HL-60/S4 treated with phorbol 12-myristate 13-acetate at 8.2 ng/mL for 4 days and 3 days (cell line): ENCODE measurements around the gene SOX5.
"Not testable (repeated sequence)": the region's sequence is repeated elsewhere in the genome, so short reads cannot be mapped to it uniquely, and the experiment has no call there.

Experiments
- in situ Hi-C: fragments of 300-500 bp; cut with MboI; formaldehyde crosslinking; loops from 2 replicates; pipeline ENCODE4 v1.15.0; 2022; ENCODE audit warnings: low sequenced_read_pairs

The SOX5 gene

DNA sequence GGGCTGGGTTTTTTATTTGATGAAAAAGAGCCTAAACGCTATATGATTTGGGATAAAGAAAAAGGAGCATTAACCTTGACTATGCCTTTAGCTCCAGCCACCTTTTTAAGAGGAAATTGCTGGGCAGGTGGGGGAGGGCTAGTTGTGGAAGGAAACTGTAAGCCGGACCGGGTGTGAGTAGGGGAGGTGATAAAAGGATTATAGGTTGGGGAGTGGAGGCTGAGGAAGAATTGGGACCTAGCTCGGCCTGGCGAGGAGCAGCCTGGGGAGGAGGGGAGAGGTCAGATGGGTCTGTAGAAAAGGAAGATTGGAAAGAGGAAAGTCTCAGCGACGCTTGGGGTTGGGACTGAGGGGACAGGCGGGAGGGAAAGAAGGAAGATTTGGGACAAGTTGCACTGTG is 439.6 kb downstream of the SOX5 start:
- in situ Hi-C loops: not testable (repeated sequence)

DNA sequence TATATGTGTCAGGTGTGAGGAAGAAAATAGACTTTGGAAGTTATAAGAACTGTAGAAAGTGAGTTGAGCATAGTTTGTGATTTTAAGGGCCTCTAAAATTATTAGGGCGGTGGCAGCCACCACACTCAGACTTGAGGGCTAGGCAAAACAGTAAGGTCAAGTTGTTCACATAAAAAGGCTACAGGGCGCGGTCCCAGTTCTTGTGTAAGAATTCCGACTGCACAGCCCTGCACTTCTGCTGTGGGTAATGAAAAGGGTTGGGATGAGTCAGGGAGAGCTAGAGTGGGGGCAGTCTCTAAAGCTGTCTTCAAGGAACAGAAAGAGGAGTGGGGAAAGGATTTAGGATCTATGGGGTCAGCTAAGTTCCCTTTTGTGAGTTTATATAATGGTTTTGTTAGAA is 441.7 kb downstream of the SOX5 start:
- in situ Hi-C loops: not testable (repeated sequence)

DNA sequence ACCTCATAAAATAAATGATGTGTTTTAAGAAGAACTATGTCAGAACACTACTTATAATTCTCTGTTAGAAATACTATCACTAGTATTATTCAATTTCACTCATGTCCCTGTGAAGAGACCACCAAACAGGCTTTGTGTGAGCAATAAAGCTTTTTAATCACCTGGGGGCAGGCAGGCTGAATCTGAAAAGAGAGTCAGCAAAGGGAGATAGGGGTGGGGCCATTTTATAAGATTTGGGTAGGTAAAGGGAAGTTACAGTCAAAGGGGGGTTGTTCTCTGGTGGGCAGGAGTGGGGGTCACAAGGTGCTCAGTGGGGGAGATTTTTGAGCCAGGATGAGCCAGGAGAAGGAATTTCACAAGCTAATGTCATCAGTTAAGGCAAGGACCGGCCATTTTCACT is 443.7 kb downstream of the SOX5 start:
- in situ Hi-C loops: not testable (repeated sequence)

DNA sequence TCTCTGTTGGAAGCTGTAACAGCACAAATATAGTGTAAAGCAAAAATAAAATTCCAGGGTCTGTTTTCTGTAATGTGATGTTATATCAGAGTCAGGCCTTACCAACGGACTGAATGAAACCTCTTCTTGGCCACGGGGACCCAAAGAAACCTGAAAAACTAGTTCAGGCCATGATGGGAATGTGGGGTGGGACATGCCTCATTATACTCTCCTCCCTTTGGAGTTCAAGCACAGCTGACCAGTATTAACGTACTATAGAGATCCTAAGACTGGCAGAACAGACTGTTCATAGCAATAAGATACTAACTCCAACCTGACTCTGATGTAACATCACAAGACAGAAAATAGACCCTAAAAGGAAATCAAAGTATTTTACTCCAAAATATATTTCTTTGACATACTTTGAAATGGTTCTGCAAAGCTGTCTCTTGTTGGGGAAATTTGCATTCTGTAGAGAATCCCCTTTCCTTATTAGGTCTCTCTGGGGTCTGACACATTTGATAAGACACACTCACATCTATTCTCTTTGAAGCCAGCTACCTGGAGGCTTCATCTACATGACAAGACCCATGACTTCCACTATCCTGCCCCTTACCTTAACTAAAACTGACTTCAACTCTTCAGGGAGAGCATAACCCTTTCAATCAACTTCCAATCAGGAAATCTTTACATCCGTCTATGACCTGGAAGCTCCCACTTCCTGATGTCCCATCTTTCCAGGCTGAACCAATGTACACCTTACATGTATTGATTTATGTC is 444.6 kb downstream of the SOX5 start:
- in situ Hi-C loops: no loop called here

DNA sequence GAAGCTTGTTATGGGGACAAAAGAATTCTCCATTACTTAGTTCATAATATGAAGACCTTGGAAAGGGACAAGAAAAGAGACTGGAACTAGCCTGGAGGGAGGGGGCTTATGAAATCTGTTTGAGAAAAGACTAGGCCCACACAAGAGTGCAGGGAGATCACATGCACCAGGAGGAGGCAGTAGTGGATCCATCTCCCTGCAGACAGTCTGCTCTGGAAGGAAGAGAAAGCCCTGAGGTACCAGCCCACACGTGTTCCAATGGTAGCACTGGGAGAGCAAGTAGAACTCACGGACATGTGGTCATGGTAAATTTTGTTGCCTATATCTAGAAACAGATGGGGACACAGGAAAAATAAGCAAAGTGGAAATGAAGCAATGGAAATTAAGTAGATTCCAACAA is 445.4 kb downstream of the SOX5 start:
- in situ Hi-C loops: no loop called here

DNA sequence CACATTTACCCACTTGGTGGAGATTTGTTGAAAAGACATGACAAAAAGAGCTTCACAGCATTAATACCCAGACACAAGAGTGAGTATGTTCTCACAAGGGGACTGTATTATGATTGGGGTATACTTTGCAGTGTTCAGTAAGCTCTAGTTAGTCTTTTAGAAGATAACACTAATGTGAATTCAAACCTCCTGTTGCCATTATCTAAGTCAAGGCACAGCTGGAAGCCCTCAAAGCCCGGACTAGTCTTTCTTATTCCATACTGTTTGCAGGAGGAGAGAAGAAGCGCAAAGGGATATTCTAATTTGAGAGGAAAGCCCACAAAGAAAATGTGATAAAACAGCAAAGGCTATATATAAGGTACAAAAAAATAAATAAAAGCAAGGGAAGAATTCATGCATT is 445.9 kb downstream of the SOX5 start:
- in situ Hi-C loops: no loop called here

DNA sequence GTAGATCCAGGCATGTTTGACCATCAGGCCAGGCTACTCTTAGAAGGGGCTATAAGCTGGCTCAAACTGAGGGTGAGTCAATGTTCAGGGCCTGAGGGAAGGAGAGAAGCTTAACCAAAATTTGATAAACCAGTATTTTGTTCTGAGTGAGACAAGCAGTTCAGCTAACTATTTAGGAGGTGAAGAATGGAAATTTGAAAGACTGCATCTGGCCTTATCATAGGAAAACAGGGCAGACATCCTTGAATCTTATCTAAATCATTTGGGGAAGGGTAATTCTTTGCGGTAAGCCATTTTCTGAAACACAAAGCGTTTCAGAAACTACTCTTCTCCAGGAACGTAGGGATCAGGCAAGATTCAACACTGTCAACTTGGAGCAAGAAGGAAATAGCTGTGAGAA is 447.2 kb downstream of the SOX5 start:
- in situ Hi-C loops: no loop called here

DNA sequence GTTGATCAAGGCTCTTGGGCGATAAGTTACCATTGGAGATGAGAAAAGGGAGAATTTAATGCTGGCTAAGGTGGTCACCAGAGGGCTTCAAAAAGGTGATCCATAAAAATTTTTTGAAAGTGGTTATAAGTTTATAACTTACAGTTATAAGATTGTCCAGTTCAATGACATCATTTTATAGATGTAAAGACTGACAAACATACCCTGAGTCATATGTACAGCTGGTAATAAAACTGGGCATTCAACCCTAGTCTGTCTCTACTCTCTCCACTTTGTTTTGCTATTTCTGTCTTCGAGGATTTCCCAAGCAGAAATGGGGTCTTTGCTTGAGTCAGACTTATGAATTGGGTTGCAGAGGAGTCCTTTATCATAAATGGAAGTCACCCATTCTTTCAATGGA is 454.0 kb downstream of the SOX5 start:
- in situ Hi-C loops: no loop called here

DNA sequence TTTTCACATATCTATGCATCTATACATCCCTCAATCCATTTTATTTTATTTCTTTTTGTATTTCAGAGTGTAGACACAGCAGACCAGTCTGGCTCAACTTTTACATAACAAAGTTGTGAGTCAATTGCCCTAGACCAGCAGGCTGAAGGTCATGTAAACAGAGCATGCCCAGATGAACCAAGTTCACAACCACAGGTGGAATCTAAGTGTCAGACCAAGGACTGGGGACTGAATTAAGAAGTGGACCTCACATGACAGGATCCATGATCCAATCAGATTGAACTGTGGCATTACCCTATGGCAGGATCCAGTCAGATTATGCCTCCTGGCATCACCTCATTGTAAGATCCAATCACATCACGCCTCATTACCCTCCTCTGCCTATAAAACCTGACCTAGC is 455.8 kb downstream of the SOX5 start:
- in situ Hi-C loops: no loop called here

DNA sequence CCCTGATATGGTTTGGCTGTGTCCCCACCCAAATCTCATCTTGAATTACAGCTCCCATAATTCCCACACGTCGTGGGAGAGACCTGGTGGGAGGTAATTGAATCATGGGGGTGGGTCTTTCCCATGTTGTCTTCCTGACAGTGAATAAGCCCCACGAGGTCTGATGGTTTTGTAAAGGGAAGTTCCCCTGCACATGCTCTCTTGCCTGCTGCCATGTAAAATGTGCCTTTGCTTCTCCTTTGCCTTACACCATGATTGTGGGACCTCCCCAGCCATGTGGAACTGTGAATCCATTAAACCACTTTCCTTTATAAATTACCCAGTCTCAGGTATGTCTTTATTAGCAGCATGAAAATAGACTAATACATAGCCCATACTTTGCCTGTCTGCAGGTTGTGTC is 458.4 kb downstream of the SOX5 start:
- in situ Hi-C loops: not testable (repeated sequence)

DNA sequence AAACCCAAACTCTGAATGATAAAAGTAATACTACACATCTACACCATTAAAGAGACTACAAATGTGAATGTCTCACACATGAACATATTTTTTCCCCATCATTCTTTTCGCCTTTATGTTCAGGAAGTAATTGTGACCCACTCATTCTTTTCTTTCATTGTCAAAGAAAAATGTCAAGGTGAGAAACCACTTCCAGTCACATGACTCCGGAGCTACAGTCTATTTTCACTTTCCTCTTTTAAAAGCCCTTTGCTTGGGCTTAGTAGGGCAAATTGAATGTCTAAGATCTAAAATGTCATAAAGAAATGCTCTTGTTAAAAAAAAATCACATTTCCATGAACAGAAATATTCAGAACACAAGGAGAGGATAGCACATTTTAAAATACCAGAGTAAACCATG is 461.3 kb downstream of the SOX5 start:
- in situ Hi-C loops: no loop called here

DNA sequence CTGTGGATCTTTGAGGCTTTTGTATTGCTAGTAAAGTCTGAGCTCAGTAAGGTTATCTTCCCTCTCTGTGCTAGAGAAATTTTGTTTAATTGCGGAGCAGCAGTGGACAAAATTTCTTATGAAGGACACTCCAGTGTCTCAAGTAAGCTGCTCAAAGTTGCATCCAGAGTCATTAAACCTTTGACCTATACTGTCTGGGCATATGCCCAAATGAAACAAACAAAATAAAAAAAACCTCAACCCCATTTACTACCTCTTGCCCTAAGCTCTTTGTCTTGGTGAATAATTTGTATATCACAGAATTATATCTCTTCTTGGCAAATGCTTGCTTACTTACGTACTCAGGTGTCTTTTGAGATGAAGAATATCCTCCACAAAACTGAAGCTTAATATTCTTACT is 465.2 kb downstream of the SOX5 start:
- in situ Hi-C loops: no loop called here

DNA sequence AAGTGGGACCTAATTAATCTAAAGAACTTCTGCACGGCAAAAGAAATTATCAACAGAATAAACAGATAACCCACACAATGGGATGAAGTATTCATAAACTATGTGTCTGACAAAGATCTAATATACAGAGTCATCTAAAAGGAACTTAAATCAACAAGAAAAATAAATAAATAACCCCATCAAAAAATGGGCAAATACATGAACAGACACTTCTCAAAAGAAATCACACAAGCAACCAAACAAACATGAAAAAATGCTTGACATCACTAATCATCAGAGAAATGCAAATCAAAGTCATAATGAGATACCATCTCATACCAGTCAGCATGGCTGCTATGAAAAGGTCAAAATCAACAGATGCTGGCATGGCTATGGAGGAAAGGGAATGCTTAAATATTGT is 466.9 kb downstream of the SOX5 start:
- in situ Hi-C loops: no loop called here
